GM18499 (cell line): ENCODE results near the gene PWWP2A.
"Not testable (repeated sequence)": the region's sequence is repeated elsewhere in the genome, so short reads cannot be mapped to it uniquely, and the experiment has no call there.

Experiments
- ATAC-seq: cut with Tn5 transposase; IDR thresholded peaks from one replicate; pipeline ENCODE4 v1.9.1; 2021; ENCODE audit warnings: moderate number of reproducible peaks; ENCODE audit not compliant: insufficient read depth, unreplicated experiment

PWWP2A gene

DNA sequence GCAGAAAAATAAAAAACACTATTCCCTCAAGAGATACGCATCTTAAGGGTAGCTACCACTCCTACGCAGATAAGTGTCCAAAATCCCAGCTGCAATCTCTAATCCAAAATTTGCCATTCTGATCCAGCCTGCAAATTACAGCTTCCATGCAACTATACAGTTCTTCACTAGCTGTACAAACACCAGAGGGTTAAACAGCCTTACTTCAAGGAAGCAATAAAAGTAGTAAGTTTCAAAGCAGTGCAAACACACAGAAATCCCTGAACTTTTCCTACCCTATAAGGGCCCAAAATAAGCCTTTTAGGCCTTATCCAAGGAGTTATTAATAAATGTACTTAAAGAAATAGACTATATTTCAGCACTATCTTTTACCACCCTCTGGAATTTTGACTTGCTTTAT lies 39.5 kb downstream of the PWWP2A start:
- ATAC-seq: no peak

DNA sequence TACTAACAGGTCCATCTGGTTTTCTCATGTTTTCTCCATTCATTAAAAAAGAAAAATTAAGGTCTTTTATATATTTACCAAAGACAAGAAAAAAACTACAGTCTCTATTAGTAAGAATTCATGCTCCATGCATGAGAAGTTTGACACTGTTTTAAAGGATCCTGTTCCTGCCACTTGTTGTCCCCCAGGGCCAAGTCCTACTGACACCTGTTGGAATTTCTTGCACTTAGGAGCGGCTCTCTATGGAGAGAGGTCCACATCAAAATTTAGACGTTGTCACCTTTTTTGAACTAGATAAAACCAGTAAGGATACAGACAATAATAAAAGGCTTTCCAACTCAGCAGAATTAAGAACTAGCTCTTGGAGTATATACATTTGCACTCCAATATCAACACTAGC lies 42.3 kb downstream of the PWWP2A start:
- ATAC-seq: no peak

GRCh38 chr5:160075073-160075472 lies 44.2 kb downstream of the PWWP2A start:
- no peak for ATAC-seq

GRCh38 chr5:160071916-160072315 lies 47.3 kb downstream of the PWWP2A start:
- no peak for ATAC-seq

DNA sequence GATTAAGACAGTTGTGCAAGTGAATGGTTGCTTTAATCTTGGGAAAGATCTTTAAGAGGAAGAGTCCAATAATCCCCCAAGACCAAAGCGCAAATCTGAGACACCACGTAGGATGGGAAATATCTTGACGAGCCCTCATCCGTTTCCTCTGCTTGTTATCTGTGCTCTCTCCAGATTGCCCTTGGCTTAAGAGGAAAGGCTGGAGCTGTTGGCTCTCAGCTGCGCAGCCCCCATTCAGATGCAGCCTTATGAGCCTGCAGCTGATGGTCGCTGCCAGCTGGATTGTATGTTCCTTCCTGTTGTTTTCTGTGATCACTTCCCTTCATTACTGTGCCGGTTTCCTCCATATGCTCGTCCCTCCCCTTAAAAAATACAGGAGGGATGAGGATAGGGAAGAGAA lies 47.7 kb downstream of the PWWP2A start:
- no peak for ATAC-seq

DNA sequence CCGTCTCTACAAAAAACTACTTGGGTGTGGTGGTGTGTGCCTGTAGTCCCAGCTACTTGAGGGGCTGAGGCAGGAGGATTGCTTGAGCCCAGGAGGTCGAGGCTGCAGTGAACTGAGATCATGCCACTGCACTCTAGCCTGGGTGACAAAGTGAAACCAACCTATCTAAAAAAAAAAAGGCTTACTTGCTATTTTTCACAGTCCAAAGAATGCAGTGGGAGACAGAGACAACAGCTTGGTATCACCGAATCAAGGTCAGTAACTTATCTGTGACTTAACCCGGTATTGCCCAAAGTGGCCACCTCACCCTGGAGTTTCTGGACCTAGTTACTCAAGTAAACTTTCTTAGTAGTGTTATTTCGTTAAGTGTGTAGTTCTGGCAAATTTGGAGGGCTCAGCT lies 50.1 kb downstream of the PWWP2A start:
- ATAC-seq: not testable (repeated sequence)

GRCh38 chr5:160064995-160065614 lies 54.1 kb downstream of the PWWP2A start:
- no peak for ATAC-seq

DNA sequence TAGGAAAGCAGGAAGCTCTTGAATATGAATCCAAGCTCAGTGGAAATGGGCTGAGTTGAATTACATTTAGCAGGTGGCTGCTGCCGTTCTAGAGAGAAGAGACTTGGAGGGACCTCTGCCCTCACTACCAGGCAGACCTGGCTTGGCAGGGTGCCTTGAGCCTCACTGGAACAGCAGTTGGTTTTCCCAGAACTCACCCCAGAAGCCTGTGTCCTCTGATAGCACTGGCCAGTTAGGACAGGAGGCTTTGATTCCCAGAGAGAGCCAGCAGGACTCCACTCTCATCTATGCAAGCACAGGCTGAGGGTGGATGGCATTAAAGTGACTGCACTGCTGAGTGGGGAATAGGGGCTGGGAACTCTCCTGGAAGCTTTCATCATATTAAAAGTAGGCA lies 54.8 kb downstream of the PWWP2A start:
- no peak for ATAC-seq

GRCh38 chr5:160061770-160062169 lies 57.5 kb downstream of the PWWP2A start:
- ATAC-seq: no peak

- ATAC-seq: no peak
Observed at GRCh38 chr5:160060001-160060400, 59.2 kb downstream of the PWWP2A start.

GRCh38 chr5:160057256-160057655 lies 62.0 kb downstream of the PWWP2A start:
- ATAC-seq: no peak

GRCh38 chr5:160054831-160055230 lies 64.4 kb downstream of the PWWP2A start:
- no peak for ATAC-seq

DNA sequence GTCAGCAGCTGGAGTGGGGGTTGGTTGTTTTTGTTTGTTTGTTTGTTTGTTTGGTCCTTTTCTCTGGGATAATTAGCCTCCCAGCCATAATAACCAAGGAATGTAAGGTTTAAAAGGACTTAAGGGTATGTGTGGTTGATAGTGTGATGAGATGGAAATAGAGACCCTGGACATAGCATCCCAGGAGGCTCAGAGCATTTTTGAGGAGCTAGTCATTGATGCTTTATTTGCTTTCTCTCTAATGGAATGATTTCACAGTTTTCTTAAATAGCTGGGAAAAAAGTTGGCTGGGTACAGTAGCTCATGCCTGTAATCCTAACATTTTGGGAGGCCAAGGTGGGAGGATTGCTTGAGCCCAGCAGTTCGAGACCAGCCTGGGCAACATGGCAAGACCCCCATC lies 65.2 kb downstream of the PWWP2A start:
- ATAC-seq: no peak

GRCh38 chr5:160049099-160049498 lies 70.2 kb downstream of the PWWP2A start:
- ATAC-seq: no peak

DNA sequence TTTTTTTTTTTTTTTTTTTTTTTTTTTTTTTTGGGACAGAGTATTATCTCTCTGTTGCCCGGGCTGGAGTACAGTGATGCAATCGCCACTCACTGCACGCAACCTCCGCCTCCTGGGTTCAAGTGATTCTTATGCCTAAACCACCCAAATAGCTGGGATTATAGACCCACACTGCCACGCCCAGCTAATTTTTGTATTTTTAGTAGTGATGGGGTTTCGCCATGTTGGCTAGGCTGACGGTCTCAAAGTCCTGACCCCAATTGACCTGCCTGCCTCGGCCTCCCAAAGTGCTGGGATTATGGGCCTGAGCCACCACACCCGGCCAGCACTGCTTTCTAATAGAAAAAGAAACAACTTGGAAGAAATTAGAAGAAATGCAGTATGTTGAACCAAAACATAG lies 71.1 kb downstream of the PWWP2A start:
- ATAC-seq: no peak

- ATAC-seq: no peak
Observed at GRCh38 chr5:160047423-160047822, 71.8 kb downstream of the PWWP2A start.

DNA sequence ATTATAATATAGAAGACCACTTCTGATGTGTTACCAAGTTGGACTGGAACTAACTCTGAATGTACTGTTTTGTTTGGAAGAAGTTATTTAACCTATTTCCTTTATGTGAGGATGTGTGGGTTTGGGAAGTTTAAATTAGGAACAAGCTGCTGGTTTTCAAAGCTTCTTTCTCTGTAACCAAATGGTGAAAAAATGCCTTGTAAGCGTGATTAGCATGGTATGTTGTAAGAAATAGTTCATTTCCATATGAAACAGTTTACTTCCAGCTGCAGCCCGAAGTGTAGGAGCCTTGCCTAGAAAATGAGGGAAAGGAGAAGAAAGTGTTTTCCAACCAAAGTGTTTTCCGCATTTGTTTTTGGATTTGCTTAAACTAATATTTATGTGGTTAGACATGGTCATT lies 74.3 kb downstream of the PWWP2A start:
- no peak for ATAC-seq

- no peak for ATAC-seq
Observed at GRCh38 chr5:160044391-160044804, 74.9 kb downstream of the PWWP2A start.

DNA sequence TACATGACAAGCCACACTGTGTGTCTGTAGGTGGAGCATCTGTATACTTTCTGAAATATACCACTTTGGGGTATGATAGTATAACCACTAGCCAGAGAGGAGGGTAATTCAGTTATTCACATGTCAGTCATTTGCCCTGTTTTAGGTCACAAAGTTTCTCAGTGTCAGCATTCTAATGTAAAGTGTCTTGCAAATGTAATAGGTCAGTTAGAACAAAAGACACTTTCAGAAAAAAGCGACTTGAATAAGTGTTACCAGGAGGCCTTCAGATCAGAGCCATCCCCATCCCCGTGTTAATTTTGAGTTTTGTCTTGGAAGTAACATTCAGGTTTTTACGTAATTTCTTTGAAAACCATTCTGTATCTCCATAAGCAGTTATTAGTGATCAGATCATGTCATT lies 76.6 kb downstream of the PWWP2A start:
- no peak for ATAC-seq
